HPDE6-E6E7 (cell line): ENCODE results near the gene UBE2Q2.
"Not testable (repeated sequence)": the region's sequence is repeated elsewhere in the genome, so short reads cannot be mapped to it uniquely, and the experiment has no call there.

ENCODE experiments used
- DNase-seq: peaks from one replicate; pipeline ENCODE4 v3.0.0; 2011; ENCODE audit warnings: missing footprints; ENCODE audit errors: extremely low spot score

Gene UBE2Q2

GRCh38 chr15:75823860-75824613 lies 19.2 kb upstream of the UBE2Q2 start:
- no peak for DNase-seq

GRCh38 chr15:75827691-75828090 lies 15.6 kb upstream of the UBE2Q2 start:
- peak; percentile 80 for DNase-seq

- no peak for DNase-seq
These were observed 14.8 kb upstream of the UBE2Q2 start for GRCh38 chr15:75828429-75828828.

GRCh38 chr15:75830910-75831805 lies 12.1 kb upstream of the UBE2Q2 start:
- no peak for DNase-seq

- no peak for DNase-seq
These were observed 11.5 kb upstream of the UBE2Q2 start for GRCh38 chr15:75831806-75832102.

- no peak for DNase-seq
These were observed 11.1 kb upstream of the UBE2Q2 start for GRCh38 chr15:75832114-75832513.

- DNase-seq: no peak
These were observed 9.2 kb upstream of the UBE2Q2 start for GRCh38 chr15:75834021-75834420.

- no peak for DNase-seq
These were observed 7.0 kb upstream of the UBE2Q2 start for GRCh38 chr15:75835990-75836958.

- peak; percentile 49 for DNase-seq
These were observed 6.3 kb upstream of the UBE2Q2 start for GRCh38 chr15:75836959-75837334.

GRCh38 chr15:75840659-75841058 lies 2.6 kb upstream of the UBE2Q2 start:
- DNase-seq: no peak

GRCh38 chr15:75841626-75842025 lies 1.6 kb upstream of the UBE2Q2 start:
- no peak for DNase-seq

GRCh38 chr15:75843678-75844581 lies 683 bp downstream of the UBE2Q2 start:
- DNase-seq: no peak

GRCh38 chr15:75844629-75845335 lies 1.5 kb downstream of the UBE2Q2 start:
- DNase-seq: no peak

- no peak for DNase-seq
These were observed 5.9 kb downstream of the UBE2Q2 start for GRCh38 chr15:75849167-75849566.

GRCh38 chr15:75850708-75851107 lies 7.5 kb downstream of the UBE2Q2 start:
- DNase-seq: no peak

GRCh38 chr15:75851566-75851965 lies 8.3 kb downstream of the UBE2Q2 start:
- DNase-seq: not testable (repeated sequence)

GRCh38 chr15:75857886-75858285 lies 14.6 kb downstream of the UBE2Q2 start:
- no peak for DNase-seq

GRCh38 chr15:75861750-75862402 lies 18.6 kb downstream of the UBE2Q2 start:
- DNase-seq: no peak

GRCh38 chr15:75862796-75863195 lies 19.5 kb downstream of the UBE2Q2 start:
- no peak for DNase-seq
